KBM-7 (cell line): ENCODE results near the gene RPA3.

Experiments used
- DNase-seq: peaks from one replicate; pipeline ENCODE4 v3.0.0-alpha.2; 2015
- in situ Hi-C: fragments of 300-500 bp; cut with MboI; formaldehyde crosslinking; loops from 2 replicates; pipeline ENCODE4 v1.14.3; 2020; ENCODE audit warnings: low sequenced_read_pairs, low pct_unique_long_range_greater_than_20kb, mixed read lengths

Gene RPA3

DNA sequence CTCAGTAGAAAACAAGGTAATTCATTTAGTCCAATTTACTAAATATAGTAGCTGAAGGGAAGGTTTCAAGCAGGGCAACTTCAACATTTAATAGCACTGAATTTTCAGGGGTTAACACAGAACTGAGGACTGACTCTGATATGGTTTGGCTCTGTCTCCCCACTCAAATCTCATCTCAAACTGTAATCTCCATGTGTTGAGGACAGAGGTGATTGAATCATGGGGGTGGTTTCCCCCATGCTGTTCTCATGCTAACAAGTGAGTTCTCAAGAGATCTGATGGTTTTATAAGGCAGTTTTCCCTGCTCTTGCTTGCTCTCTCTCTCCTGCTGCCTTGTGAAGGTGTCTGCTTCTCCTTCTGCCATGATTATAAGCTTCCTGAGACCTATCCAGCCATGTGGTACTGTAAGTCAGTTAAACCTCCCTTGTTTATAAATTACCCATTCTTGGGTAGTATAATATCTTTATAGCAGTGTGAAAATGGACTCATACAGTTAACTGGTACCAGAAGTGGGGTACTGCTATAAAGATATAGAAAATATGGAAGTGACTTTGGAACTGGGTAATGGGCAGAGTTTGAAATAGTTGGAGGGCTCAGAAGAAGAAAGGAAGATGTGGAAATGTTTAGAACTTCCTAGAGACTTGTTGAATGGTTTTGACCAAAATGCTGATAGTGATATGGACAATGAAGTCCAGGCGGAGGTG, 87.6 kb downstream of the RPA3 start:
- in situ Hi-C loops, result no loop called here

DNA sequence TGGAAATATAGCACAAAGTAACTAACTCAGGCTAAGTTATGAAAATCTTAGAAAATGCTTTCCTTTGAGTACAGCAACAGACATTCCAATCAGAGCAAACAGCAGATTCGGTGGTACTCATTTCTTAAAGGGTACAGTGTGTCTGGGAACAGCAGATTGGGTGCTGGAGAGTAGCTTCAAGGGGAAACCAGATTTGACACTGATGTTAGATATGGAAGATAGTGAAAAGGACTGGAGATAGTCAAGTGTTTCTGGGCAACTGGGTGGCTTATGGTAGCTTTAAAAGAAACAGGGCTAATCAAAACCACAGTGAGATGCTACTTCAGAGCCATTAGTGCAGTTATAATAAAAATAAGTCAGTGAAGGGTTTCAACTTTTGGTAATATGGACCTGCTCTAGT, 89.9 kb downstream of the RPA3 start:
- in situ Hi-C loops, result no loop called here
- no peak for DNase-seq

More for the DNA sequence above, 87.6 kb downstream of the RPA3 start:
- no peak for DNase-seq

DNA sequence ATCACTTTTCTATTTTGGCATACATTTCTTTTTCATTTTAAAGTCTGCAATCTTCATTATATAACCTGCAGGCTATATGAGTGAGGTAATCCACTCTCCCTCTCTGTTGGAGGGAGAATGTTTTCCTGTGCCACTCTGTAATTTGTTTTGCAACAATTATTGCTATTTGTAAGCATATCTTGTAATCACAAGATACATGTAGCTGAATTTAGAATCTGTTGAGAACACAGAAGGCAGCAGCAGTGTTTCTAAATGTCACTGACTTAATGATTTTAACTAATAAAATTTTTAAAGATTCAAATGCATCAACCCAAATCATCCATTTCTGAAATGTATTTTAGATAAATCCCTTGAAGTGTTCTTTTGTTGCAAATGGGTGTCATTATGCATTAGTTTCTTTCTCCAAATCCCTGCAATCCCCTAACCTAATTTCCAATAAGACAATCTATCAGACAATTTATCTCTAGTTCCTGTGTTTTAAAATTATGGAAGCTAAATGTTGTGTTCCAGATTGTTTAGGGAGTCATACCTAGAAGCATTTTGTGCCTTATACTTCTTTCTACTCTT, 97.7 kb downstream of the RPA3 start:
- in situ Hi-C loops, result no loop called here
- DNase-seq, result no peak

DNA sequence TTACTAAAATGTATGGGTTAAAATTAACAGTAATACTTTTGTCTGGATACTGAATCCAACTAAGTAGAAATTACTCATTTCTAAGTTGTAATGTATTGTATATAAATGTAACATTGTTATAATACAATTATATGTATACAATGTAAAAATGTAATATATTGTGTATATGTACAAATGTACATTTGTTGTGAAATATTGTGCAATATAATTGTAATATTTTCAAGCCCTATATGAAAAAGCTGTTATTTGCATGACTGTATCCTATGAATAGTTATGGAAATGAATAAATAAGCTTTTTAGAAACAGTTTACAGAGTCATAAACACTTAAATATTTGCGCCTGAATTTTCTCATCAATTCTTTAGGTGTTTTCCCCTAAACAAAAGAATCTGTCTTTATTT, 98.2 kb downstream of the RPA3 start:
- DNase-seq, result no peak
- in situ Hi-C loops, result no loop called here

DNA sequence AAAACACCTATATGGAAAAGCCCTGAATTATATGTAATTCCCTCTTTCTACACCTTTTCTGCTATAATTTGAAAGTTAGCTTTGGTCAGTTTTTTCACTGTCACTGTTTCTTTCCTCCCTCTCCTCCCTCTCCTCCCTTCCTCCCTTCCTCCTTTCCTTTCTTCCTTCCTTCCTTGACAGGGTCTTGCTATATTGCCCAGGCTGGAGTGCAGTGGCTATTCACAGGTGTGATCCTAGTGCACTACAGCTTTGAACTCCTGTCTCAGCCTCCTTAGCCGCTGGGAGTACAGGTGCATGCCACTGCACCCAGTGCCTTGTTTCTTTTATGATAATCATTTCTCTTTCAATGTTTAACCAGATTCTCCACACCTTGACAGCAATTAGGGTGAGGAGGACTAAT, 100.0 kb downstream of the RPA3 start:
- in situ Hi-C loops, result no loop called here
- DNase-seq, result no peak

DNA sequence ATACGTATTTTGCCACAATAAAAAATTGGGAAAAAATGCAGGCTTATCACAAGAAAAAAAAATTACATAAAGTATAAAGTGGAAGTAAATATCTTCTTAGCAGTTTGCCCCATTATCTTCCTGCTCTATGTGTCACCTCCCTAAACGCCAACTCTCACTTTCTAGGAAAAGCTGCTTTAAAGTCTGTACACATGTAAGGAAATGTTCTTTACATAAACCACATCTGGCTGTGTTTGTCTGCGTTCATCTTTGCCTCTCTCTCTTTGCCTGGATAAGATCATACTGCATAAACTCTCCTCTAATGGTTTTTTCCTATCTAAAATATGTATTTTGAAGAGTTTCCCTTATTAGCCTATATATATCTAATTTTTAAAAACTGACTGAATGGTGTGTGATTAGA, 100.9 kb downstream of the RPA3 start:
- peak; percentile 9 for DNase-seq
- in situ Hi-C loops, result no loop called here

DNA sequence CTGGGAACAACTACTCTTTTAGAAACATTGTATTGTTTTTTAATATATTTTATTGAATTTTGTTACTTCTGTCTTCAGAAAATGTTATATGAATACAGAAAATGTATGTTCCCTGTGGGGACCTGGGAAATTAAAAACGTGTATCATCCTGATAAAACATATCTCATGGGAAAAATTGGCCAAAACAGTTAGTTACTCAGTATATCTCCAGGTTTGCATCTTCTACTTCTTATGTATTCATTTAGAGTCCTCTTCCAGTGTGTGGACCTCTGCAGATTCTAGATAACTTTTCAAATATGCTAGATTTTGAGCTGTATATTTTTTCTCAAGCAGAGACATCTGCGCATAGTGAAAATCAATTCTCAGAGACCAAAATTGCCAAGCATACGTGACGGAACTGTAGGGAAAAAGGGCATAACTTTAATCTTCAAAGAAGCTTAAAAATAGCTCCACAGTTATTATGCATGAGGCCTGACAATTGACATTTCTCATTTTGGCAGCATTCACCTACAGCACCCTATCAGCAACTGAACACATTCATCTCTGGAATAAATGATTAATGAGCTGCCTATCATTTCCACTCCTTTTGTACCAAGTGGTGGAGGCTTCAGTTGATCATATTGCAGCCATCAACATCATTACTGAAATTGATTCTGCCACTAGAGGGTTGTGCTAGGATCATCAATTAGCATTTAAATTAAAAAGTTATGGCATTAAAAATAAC, 104.2 kb downstream of the RPA3 start:
- in situ Hi-C loops, result no loop called here
- DNase-seq, result no peak

DNA sequence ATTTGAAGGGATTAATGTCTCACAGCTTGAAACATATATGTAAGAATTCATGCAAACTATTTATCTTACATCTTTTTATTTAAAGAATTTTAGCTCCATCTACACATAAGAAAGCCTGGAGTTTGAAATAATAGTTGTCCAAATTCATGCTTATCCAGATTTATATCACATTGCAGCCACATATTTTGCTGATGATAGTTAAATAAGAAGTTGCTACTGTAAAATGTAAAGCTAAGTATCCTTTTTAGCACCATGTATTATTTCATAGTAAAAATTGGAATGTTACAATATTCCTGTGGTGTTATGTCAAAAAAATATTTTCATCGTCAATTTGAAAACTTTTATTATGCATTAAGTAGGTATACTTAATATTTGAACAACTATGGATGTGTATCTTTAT, 105.2 kb downstream of the RPA3 start:
- no peak for DNase-seq
- in situ Hi-C loops, result no loop called here

DNA sequence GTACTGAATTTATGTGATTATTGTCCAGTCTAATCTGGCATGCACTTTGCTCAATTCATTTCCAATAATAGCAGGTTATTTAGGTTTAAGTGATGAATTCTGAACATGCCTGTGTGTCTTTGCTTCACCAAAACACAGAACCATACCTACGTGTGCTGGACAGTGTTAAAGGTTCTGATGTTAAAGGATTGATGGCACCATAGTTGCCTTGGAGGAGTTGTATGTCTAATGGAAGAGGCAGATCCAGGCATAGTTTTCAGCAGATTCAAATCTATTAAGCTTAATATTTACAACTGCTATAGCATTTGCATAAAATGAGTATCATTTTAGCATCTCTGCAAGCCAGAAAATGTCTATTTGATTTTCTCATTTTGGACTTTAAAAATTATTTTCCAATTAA, 105.9 kb downstream of the RPA3 start:
- DNase-seq, result no peak
- in situ Hi-C loops, result no loop called here

DNA sequence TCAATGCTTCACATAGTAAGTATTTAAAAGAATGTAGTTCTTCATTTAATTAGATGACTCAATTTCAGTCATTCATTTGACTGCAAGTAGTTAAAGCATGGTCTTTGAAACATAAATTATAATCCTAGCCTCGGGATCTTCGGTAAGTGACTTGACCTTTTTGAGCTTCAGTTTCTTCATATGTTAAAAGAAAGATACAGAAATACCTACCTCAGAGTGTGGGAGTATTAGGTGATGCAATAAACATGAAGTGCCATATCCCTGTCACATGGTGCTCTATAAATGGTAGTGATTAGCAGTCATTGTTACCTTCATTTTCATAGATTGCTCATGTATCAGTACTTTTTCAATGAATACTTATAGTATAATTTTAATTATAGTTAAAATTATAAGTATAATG, 109.1 kb downstream of the RPA3 start:
- in situ Hi-C loops, result no loop called here

DNA sequence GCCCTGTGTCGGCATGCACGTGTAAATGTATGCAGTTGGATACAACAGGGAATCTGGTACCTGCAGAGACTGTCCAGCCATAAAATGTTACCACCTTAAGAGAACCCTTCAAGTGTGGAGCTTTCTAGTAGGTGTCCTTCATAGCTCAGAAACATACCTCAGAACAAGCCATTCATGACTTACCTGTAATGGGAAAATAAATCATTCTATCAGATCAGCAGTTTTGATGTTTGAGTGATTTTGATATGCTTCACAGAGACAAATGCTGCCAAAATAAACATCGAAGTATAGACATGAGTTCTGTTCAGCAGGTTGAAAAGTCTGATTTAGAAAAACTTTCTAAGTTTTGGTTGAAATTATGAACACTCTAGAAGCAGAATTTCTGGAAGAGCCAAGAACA, 111.4 kb downstream of the RPA3 start:
- no peak for DNase-seq
- in situ Hi-C loops, result no loop called here

More for the DNA sequence above, 109.1 kb downstream of the RPA3 start:
- no peak for DNase-seq

DNA sequence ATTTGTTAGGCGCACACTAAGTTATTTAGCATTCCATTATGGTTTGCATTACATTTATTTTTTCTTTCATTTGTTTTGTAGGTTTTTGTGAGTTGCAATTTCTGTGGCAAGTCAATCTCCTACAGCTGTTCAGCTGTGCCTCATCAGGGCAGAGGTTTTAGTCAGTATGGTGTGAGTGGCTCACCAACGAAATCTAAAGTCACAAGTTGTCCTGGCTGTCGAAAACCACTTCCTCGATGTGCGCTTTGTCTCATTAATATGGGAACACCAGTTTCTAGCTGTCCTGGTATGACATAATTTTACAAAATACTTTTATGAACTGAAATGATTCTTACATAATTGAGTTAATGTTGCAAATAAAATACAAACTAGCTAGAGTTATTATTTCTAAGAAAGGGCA, 122.2 kb downstream of the RPA3 start:
- in situ Hi-C loops, result no loop called here
- no peak for DNase-seq

DNA sequence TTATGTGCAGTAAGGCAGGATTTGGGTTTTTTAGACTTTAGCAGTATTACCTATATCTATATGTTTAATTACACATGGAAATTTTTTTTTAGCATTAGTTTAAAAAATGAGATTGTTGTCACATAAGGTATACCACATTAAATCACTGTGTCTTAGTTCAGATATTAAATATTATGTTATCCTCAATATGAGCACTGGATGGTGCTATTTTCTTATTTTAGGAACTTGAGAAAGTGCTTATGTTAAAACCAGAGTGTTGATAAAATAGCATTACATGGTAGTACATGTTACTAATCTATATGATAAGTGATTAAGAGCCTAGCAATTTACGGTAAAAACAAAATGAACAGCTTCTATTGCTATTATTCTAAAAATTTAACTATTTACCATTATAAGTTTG, 123.0 kb downstream of the RPA3 start:
- DNase-seq, result peak; percentile 46
- in situ Hi-C loops, result no loop called here
